Measurements from ENCODE around the gene CMPK2.
"Not testable (repeated sequence)": the region's sequence is repeated elsewhere in the genome, so short reads cannot be mapped to it uniquely, and the experiment has no call there.

The CMPK2 gene

GRCh38 chr2:6865346-6866274 lies at the start of gene CMPK2:
TSS of gene CMPK2 (minus strand) at chr2:6865907. CDS start at chr2:6865696, 211 bp downstream.
- peak; percentile 91 for DNase-seq

- DNase-seq: no peak
Measured at GRCh38 chr2:6915399-6915798, 49.7 kb upstream of the CMPK2 start.

GRCh38 chr2:6914828-6915227 lies 49.1 kb upstream of the CMPK2 start:
- DNase-seq: peak; percentile 70

GRCh38 chr2:6913415-6914157 lies 47.9 kb upstream of the CMPK2 start:
- DNase-seq: peak; percentile 81

GRCh38 chr2:6911721-6912120 lies 46.0 kb upstream of the CMPK2 start:
- DNase-seq: no peak

- no peak for DNase-seq
Measured at GRCh38 chr2:6909431-6910385, 44.0 kb upstream of the CMPK2 start.

- DNase-seq: no peak
Measured at GRCh38 chr2:6908291-6908690, 42.6 kb upstream of the CMPK2 start.

- no peak for DNase-seq
Measured at GRCh38 chr2:6906165-6906741, 40.5 kb upstream of the CMPK2 start.

- DNase-seq: no peak
Measured at GRCh38 chr2:6905668-6906067, 40.0 kb upstream of the CMPK2 start.

GRCh38 chr2:6902581-6902980 lies 36.9 kb upstream of the CMPK2 start:
- not testable (repeated sequence) for DNase-seq

GRCh38 chr2:6896930-6897759 lies 31.4 kb upstream of the CMPK2 start:
- no peak for DNase-seq

- no peak for DNase-seq
Measured at GRCh38 chr2:6893876-6894482, 28.3 kb upstream of the CMPK2 start.

GRCh38 chr2:6888724-6889123 lies 23.0 kb upstream of the CMPK2 start:
- DNase-seq: no peak

GRCh38 chr2:6887751-6888192 lies 22.1 kb upstream of the CMPK2 start:
- DNase-seq: no peak

- no peak for DNase-seq
Measured at GRCh38 chr2:6885968-6886367, 20.3 kb upstream of the CMPK2 start.

- DNase-seq: no peak
Measured at GRCh38 chr2:6885551-6885950, 19.8 kb upstream of the CMPK2 start.

- DNase-seq: no peak
Measured at GRCh38 chr2:6883448-6884122, 17.9 kb upstream of the CMPK2 start.

GRCh38 chr2:6881516-6881915 lies 15.8 kb upstream of the CMPK2 start:
- DNase-seq: no peak

- no peak for DNase-seq
Measured at GRCh38 chr2:6881046-6881445, 15.3 kb upstream of the CMPK2 start.

GRCh38 chr2:6880200-6880733 lies 14.6 kb upstream of the CMPK2 start:
- DNase-seq: no peak

Measured in activated effector memory CD4-positive, alpha-beta T cell treated with anti-CD3 and anti-CD28 coated beads, Interleukin-2, amount 50 U/mL, for 16 hours (primary cell).